Nephron (organoid): ENCODE measurements around the gene HHIPL1.

Experiments
- H3K27ac Mint-ChIP-seq, 3 experiments: 2 replicates each; pipeline ENCODE4 v1.8.0; 2020; ENCODE audit warnings: mixed read lengths in 3 of 3, mild to moderate bottlenecking in 2 of 3, moderate library complexity in 1 of 3
- H3K27me3 Mint-ChIP-seq: 2 replicates; pipeline ENCODE4 v1.8.0; 2021; ENCODE audit warnings: low read depth, mild to moderate bottlenecking, moderate library complexity, mixed read lengths
- H3K36me3 Mint-ChIP-seq: 2 replicates; pipeline ENCODE4 v1.8.0; 2020; ENCODE audit warnings: low read depth, mixed read lengths
- H3K4me1 Mint-ChIP-seq: 2 replicates; pipeline ENCODE4 v1.8.0; 2020; ENCODE audit warnings: mixed read lengths
- H3K4me3 Mint-ChIP-seq, 3 experiments: 2 replicates each; pipeline ENCODE4 v1.8.0; 2020; ENCODE audit warnings: mild to moderate bottlenecking in 3 of 3, mixed read lengths in 3 of 3, moderate library complexity in 2 of 3
- H3K9me3 Mint-ChIP-seq: 2 replicates; pipeline ENCODE4 v1.8.0; 2020; ENCODE audit warnings: mixed read lengths
- TF ChIP-seq, protein P1 (sequence below), 3 experiments: fragments of 200-600 bp; sonication (generic); IDR thresholded peaks; one replicate each; pipeline ENCODE4 v1.5.0; 2021; ENCODE audit warnings: antibody characterized with exemption in 3 of 3; ENCODE audit not compliant: unreplicated experiment in 3 of 3

Gene HHIPL1

DNA sequence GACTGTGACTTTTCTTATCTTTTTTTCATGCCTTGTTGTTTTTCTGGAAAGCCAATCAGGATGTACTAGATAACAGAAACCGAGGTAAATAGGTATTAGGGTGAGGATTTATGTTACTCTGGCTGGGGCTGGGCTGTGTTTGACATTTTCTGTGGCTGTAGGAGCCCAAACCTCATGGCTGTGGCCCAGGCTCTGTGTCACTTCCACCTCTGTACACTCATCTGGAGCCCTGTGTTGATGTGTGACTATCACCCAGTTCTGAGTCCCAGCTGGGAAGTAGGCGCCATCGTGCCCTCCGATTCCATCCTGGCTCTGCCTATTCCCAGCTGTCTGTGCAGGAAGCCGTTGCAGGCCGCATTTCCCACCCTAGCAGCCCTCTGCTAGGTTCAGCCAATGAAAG, 1.6 kb upstream of the HHIPL1 start:
- H3K27ac Mint-ChIP-seq: no peak overlapping the region
- TF ChIP-seq, protein P1, sequence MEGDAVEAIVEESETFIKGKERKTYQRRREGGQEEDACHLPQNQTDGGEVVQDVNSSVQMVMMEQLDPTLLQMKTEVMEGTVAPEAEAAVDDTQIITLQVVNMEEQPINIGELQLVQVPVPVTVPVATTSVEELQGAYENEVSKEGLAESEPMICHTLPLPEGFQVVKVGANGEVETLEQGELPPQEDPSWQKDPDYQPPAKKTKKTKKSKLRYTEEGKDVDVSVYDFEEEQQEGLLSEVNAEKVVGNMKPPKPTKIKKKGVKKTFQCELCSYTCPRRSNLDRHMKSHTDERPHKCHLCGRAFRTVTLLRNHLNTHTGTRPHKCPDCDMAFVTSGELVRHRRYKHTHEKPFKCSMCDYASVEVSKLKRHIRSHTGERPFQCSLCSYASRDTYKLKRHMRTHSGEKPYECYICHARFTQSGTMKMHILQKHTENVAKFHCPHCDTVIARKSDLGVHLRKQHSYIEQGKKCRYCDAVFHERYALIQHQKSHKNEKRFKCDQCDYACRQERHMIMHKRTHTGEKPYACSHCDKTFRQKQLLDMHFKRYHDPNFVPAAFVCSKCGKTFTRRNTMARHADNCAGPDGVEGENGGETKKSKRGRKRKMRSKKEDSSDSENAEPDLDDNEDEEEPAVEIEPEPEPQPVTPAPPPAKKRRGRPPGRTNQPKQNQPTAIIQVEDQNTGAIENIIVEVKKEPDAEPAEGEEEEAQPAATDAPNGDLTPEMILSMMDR (IDR thresholded peaks at IDR 0.05; ENCODE audit: unreplicated experiment in 3 of 3): no peak

DNA sequence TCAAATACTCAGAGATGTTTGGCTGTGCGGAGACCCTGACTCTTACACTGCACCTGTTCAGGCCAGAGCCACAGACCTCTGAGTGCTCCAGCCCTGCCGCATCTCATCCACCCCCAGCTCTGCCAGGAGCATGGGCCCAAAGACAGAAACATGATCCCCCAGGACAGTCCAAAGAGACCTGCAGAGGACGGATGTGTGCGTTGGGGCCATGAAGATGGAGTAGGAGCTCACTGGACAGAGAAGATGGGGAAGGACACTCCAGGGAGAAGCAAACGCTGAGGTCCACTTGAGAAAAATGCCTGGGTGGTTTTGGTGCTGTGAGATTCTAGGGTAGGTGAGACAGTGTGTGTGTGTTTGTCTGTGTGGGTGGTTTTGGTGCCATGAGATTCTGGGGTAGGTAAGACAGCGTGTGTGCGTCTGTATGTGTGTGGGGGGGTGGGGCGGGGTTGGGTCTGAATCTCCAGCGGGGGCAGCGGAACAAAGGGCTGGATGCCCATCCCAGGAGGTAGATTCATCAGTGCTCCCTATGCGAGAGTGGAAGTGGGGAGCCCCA, 818 bp upstream of the HHIPL1 start:
- Mint-ChIP-seq H3K27ac (peak overlapping the region in 1 of 3 experiments; percentile 54), H3K27me3 (peaks cover 18% of the 10 kb centered on the region), H3K36me3 (no peaks in the 10 kb centered on the region), H3K4me1 (no peaks in the 10 kb centered on the region), H3K4me3 (peak overlapping the region; percentile 31 to 71 (median 47)), H3K9me3 (no peaks in the 10 kb centered on the region)
- TF ChIP-seq, protein P1 (IDR thresholded peaks at IDR 0.05; ENCODE audit: unreplicated experiment in 3 of 3): no peak

More for the DNA sequence above, 1.6 kb upstream of the HHIPL1 start:
- H3K4me1 Mint-ChIP-seq: no peaks in the 10 kb centered on the region
- no peak overlapping the region for H3K4me3 Mint-ChIP-seq
- peaks cover 15% of the 10 kb centered on the region for H3K27me3 Mint-ChIP-seq
- no peaks in the 10 kb centered on the region for H3K36me3 Mint-ChIP-seq
- H3K9me3 Mint-ChIP-seq: no peaks in the 10 kb centered on the region

DNA sequence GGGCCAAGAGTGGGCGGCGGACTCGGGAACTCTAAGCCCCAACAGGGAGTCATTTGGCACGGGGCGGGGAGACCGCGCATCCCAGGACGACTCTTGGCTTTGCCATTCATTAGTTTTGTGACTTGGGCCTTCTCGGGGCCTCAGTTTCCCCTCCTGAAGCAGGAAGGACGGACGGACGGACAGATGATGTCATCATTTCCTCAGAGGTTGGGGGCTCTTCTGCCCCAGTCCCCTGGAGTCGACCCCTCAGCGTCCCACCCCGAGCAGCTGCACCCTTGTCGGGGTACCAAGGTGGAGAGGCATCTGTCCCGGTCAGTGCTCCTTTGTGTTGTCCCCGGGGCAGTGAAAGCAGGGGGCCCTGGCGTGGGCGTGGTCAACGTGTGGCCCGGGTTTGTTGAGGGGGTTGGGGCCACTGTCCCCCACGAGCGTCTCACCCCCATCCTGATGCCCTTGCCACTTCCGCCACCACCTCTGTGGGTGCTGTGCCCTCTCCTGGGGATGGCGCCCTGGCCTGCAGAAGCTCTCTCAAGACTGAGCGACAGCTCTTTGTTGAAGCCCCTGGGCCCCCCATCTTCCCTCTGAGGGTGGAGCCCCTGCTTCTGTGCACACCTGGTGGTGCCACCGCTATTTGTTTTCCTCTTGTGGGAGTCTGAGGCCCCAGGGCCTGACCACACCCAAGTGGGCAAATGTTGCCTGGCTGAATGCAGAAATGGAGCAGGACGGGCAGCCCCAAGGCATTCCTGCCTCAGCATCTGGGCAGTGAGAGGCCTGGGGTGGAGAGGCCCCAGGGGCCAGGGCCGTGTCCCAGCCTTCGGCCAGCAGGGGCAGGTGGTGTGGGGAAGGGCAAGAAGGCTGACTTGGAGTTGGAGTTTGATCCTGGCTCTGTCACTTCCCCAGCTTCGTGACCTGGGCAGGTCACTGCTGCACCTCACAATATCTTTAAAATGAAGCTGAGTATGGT, 896 bp downstream of the HHIPL1 start:
- no peaks in the 10 kb centered on the region for H3K4me1 Mint-ChIP-seq
- H3K27me3 Mint-ChIP-seq: peaks cover 19% of the 10 kb centered on the region
- H3K4me3 Mint-ChIP-seq: peak overlapping the region; percentile 60 to 72 (median 70)
- TF ChIP-seq, protein P1 (IDR thresholded peaks at IDR 0.05; ENCODE audit: unreplicated experiment in 3 of 3): no peak
- H3K9me3 Mint-ChIP-seq: no peaks in the 10 kb centered on the region
- H3K27ac Mint-ChIP-seq: no peak overlapping the region
- no peaks in the 10 kb centered on the region for H3K36me3 Mint-ChIP-seq

DNA sequence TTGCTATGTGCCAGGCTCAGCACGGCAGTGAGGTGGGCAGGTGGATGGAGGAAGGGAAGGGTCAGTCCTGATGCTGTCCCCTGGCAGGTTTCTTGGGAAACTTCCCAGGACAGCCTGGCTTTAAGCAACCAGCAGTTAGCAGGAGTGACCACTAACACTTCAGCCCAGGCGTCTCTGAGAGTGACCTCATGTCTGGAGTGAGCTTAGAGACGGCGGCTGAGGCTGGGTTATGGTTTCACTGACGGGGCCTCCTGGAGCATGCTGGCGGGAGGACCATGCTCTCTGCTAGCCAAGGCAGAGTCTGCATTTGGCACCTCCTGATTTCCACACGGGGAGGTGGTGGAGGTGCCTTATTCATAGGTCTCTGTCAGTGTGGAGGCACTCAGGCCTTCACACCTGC, 2.5 kb downstream of the HHIPL1 start:
- no peaks in the 10 kb centered on the region for H3K9me3 Mint-ChIP-seq
- H3K4me3 Mint-ChIP-seq: no peak overlapping the region
- TF ChIP-seq, protein P1 (IDR thresholded peaks at IDR 0.05; ENCODE audit: unreplicated experiment in 3 of 3): no peak
- H3K27ac Mint-ChIP-seq: peak overlapping the region in 1 of 3 experiments; percentile 1
- H3K4me1 Mint-ChIP-seq: no peaks in the 10 kb centered on the region
- H3K36me3 Mint-ChIP-seq: no peaks in the 10 kb centered on the region
- H3K27me3 Mint-ChIP-seq: peaks cover 19% of the 10 kb centered on the region

DNA sequence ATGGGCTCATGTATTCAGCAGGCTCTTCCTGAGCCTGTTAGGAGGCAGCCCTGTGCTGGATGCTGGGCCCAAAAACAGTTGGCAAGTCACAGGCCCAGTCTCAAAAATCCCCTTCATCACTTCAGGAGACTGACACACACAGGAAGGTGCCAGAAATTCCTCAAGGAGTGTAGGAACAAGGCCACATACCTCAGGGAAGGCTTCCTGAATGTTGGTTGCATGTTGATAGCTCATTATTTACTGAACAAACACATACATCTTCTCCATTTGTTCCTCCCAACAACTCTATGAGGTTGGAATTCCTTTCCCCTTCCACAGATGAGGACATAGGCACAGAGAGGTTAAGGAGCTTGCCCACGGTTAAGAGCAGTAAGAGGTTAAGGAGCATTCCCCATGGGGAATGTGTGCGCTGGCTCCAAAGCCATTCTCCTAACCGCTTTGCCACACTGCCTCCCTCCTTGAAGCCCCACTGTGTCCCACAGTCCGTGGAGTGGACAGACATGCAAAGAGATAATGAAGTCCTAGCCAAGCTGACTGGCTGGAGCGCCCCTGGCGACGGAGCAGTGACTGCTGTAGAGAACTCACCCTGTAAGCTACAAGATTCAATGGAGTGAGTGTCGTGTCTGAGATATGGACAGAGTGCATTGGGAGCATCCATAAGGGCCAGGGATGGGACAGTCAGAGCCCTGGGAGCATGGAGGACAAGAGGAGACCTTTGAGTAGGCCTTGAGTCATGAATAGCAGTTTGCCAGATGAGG, 3.3 kb downstream of the HHIPL1 start:
- Mint-ChIP-seq H3K4me3 (no peak overlapping the region), H3K36me3 (no peaks in the 10 kb centered on the region), H3K9me3 (no peaks in the 10 kb centered on the region), H3K27ac (peak overlapping the region in 1 of 3 experiments; percentile 1), H3K4me1 (no peaks in the 10 kb centered on the region), H3K27me3 (peaks cover 15% of the 10 kb centered on the region)
- TF ChIP-seq, protein P1 (IDR thresholded peaks at IDR 0.05; ENCODE audit: unreplicated experiment in 3 of 3): no peak
